ENCODE measurements around the gene TUBD1. TPM values are rescaled to one million over a fixed set of nuclear protein-coding genes. Genes with fewer than 3 reads are reported as not detected.

The TUBD1 gene
- total and polyA plus RNA-seq, 2 of the 13 experiments (the other 11 are each of a cell fraction or from before 2014, with no cell fraction given), result 18.2 to 25.9 TPM

DNA sequence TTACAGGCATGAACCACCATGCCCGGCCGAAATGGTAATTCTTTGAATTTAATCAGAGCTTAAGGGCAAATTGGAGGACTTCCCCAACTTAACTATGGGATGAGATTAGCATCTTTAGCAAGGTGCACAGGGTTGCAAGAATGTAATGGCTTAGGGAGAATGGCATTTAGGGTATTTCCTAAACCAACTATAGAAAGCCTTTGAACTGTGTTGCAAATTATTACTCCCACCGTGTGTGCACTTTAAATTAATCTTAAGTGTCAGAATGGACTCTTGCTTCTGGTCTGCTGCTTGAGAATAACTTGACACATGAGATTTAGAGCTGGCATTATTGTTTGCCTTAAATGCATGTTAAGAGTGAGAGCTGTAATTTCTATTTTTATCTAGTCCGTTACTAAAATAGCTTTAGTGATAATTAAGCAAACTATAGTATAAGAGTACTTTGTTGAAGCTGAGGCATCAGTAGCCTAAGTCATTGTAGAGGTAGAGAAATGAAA, 59.8 kb downstream of the TUBD1 start (continued):
- no peak for TF ChIP-seq NCOA5 (CRISPR knock-in tag; IDR thresholded peaks at IDR 0.05)
- TF ChIP-seq ZNF747 (CRISPR knock-in tag; IDR thresholded peaks at IDR 0.05; ENCODE audit: borderline replicate concordance), result no peak
- no peak for TF ChIP-seq MBNL3 (CRISPR knock-in tag; conservative IDR thresholded peaks at IDR 0.05)
- TF ChIP-seq, protein P1, sequence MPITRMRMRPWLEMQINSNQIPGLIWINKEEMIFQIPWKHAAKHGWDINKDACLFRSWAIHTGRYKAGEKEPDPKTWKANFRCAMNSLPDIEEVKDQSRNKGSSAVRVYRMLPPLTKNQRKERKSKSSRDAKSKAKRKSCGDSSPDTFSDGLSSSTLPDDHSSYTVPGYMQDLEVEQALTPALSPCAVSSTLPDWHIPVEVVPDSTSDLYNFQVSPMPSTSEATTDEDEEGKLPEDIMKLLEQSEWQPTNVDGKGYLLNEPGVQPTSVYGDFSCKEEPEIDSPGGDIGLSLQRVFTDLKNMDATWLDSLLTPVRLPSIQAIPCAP (CRISPR knock-in tag; IDR thresholded peaks at IDR 0.05; ENCODE audit: low read depth), result no peak
- TF ChIP-seq ZNF34 (CRISPR knock-in tag; IDR thresholded peaks at IDR 0.05; ENCODE audit: borderline replicate concordance), result no peak
- TF ChIP-seq, protein P2, sequence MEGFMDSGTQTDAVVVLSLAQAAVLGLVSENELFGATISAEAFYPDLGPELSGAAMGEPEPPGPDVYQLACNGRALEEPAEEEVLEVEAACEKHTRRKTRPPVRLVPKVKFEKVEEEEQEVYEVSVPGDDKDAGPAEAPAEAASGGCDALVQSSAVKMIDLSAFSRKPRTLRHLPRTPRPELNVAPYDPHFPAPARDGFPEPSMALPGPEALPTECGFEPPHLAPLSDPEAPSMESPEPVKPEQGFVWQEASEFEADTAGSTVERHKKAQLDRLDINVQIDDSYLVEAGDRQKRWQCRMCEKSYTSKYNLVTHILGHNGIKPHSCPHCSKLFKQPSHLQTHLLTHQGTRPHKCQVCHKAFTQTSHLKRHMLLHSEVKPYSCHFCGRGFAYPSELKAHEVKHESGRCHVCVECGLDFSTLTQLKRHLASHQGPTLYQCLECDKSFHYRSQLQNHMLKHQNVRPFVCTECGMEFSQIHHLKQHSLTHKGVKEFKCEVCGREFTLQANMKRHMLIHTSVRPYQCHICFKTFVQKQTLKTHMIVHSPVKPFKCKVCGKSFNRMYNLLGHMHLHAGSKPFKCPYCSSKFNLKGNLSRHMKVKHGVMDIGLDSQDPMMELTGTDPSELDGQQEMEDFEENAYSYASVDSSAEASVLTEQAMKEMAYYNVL (CRISPR knock-in tag; IDR thresholded peaks at IDR 0.05; ENCODE audit: borderline replicate concordance), result no peak
- peak; percentile 55; the same call in 1 of the 2 replicates for TF ChIP-seq NCOR1 (IDR thresholded peaks at IDR 0.05; ENCODE audit: borderline replicate concordance, low read length)
- TF ChIP-seq POLR2AphosphoS2 (IDR thresholded peaks at IDR 0.05; ENCODE audit: low read depth, low read length), result no peak
- TF ChIP-seq, protein P3, sequence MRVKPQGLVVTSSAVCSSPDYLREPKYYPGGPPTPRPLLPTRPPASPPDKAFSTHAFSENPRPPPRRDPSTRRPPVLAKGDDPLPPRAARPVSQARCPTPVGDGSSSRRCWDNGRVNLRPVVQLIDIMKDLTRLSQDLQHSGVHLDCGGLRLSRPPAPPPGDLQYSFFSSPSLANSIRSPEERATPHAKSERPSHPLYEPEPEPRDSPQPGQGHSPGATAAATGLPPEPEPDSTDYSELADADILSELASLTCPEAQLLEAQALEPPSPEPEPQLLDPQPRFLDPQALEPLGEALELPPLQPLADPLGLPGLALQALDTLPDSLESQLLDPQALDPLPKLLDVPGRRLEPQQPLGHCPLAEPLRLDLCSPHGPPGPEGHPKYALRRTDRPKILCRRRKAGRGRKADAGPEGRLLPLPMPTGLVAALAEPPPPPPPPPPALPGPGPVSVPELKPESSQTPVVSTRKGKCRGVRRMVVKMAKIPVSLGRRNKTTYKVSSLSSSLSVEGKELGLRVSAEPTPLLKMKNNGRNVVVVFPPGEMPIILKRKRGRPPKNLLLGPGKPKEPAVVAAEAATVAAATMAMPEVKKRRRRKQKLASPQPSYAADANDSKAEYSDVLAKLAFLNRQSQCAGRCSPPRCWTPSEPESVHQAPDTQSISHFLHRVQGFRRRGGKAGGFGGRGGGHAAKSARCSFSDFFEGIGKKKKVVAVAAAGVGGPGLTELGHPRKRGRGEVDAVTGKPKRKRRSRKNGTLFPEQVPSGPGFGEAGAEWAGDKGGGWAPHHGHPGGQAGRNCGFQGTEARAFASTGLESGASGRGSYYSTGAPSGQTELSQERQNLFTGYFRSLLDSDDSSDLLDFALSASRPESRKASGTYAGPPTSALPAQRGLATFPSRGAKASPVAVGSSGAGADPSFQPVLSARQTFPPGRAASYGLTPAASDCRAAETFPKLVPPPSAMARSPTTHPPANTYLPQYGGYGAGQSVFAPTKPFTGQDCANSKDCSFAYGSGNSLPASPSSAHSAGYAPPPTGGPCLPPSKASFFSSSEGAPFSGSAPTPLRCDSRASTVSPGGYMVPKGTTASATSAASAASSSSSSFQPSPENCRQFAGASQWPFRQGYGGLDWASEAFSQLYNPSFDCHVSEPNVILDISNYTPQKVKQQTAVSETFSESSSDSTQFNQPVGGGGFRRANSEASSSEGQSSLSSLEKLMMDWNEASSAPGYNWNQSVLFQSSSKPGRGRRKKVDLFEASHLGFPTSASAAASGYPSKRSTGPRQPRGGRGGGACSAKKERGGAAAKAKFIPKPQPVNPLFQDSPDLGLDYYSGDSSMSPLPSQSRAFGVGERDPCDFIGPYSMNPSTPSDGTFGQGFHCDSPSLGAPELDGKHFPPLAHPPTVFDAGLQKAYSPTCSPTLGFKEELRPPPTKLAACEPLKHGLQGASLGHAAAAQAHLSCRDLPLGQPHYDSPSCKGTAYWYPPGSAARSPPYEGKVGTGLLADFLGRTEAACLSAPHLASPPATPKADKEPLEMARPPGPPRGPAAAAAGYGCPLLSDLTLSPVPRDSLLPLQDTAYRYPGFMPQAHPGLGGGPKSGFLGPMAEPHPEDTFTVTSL (CRISPR knock-in tag; IDR thresholded peaks at IDR 0.05; ENCODE audit: borderline replicate concordance), result no peak
- TF ChIP-seq HNF4A (CRISPR knock-in tag; IDR thresholded peaks at IDR 0.05), result peak; percentile 18; the same call in 1 of the 2 replicates
- TF ChIP-seq LCORL (IDR thresholded peaks at IDR 0.05), result no peak
- 0 out of 2 replicates have a peak, but pooled peaks have one; percentile 21 for TF ChIP-seq LCORL (CRISPR knock-in tag; IDR thresholded peaks at IDR 0.05)
- TF ChIP-seq, protein P4, sequence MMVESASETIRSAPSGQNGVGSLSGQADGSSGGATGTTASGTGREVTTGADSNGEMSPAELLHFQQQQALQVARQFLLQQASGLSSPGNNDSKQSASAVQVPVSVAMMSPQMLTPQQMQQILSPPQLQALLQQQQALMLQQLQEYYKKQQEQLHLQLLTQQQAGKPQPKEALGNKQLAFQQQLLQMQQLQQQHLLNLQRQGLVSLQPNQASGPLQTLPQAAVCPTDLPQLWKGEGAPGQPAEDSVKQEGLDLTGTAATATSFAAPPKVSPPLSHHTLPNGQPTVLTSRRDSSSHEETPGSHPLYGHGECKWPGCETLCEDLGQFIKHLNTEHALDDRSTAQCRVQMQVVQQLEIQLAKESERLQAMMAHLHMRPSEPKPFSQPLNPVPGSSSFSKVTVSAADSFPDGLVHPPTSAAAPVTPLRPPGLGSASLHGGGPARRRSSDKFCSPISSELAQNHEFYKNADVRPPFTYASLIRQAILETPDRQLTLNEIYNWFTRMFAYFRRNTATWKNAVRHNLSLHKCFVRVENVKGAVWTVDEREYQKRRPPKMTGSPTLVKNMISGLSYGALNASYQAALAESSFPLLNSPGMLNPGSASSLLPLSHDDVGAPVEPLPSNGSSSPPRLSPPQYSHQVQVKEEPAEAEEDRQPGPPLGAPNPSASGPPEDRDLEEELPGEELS (CRISPR knock-in tag; IDR thresholded peaks at IDR 0.05), result peak; percentile 17; the same call in 1 of the 2 replicates
- TF ChIP-seq, protein P5, sequence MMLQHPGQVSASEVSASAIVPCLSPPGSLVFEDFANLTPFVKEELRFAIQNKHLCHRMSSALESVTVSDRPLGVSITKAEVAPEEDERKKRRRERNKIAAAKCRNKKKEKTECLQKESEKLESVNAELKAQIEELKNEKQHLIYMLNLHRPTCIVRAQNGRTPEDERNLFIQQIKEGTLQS (CRISPR knock-in tag; IDR thresholded peaks at IDR 0.05), result 0 out of 2 replicates have a peak, but pooled peaks have one; percentile 48
- no peak for TF ChIP-seq FOXK2 (IDR thresholded peaks at IDR 0.05)
- peak; percentile 49 for TF ChIP-seq TCF7 (IDR thresholded peaks at IDR 0.05; ENCODE audit: low read depth)
- peak; percentile 72 for TF ChIP-seq NCOA2 (CRISPR knock-in tag; IDR thresholded peaks at IDR 0.05)
